Chondrocyte (in vitro differentiated cells): ENCODE measurements around the gene JAKMIP2. TPM values are rescaled to one million over a fixed set of nuclear protein-coding genes. Genes with fewer than 3 reads are reported as not detected.
"Not testable (repeated sequence)": the region's sequence is repeated elsewhere in the genome, so short reads cannot be mapped to it uniquely, and the experiment has no call there.

ENCODE experiments used
- DNase-seq: peaks from one replicate; pipeline ENCODE4 v3.0.0; 2021; ENCODE audit warnings: mixed read lengths, low spot score
- H3K27ac Mint-ChIP-seq: one replicate; pipeline ENCODE4 v1.8.0; 2021; ENCODE audit warnings: mild to moderate bottlenecking, moderate library complexity, mixed read lengths; ENCODE audit not compliant: unreplicated experiment
- H3K27me3 Mint-ChIP-seq: 2 replicates; pipeline ENCODE4 v1.8.0; 2021; ENCODE audit warnings: low read depth, mixed read lengths
- H3K36me3 Mint-ChIP-seq: 2 replicates; pipeline ENCODE4 v1.8.0; 2021; ENCODE audit warnings: low read depth, mixed read lengths
- H3K4me1 Mint-ChIP-seq: 2 replicates; pipeline ENCODE4 v1.8.0; 2021; ENCODE audit warnings: low read depth, mild to moderate bottlenecking, mixed read lengths
- H3K4me3 Mint-ChIP-seq: one replicate; pipeline ENCODE4 v1.8.0; 2021; ENCODE audit warnings: mild to moderate bottlenecking, moderate library complexity, mixed read lengths; ENCODE audit not compliant: unreplicated experiment
- H3K9me3 Mint-ChIP-seq: 2 replicates; pipeline ENCODE4 v1.8.0; 2021; ENCODE audit warnings: low read depth, mixed read lengths
- CTCF ChIP-seq: fragments of 200-600 bp; sonication (generic); IDR thresholded peaks from 2 replicates; pipeline ENCODE4 v1.5.0; 2021; ENCODE audit warnings: antibody characterized with exemption, mild to moderate bottlenecking, moderate library complexity
- total RNA-seq: library from RNA; stranded (reverse); gene quantifications from 3 replicates; pipeline ENCODE4 v1.2.1, GENCODE V29; 2021

Gene JAKMIP2
- total RNA-seq, 1 donor from 2014 or later: 7.1 TPM

GRCh38 chr5:147822686-147823491 is 40.4 kb upstream of the JAKMIP2 start:
- H3K4me1 Mint-ChIP-seq: no peaks in the 10 kb centered on the region

GRCh38 chr5:147822222-147822621 is 39.7 kb upstream of the JAKMIP2 start:
- H3K4me3 Mint-ChIP-seq, H3K36me3 Mint-ChIP-seq, H3K9me3 Mint-ChIP-seq, H3K4me1 Mint-ChIP-seq, DNase-seq, H3K27ac Mint-ChIP-seq: not testable (repeated sequence)
- H3K27me3 Mint-ChIP-seq: peaks cover 12% of the 10 kb centered on the region

More at GRCh38 chr5:147822686-147823491, 40.4 kb upstream of the JAKMIP2 start:
- no peak for DNase-seq
- Mint-ChIP-seq H3K27me3 (peaks cover 9% of the 10 kb centered on the region), H3K4me3 (no peak overlapping the region), H3K9me3 (no peaks in the 10 kb centered on the region), H3K27ac (no peak overlapping the region), H3K36me3 (no peaks in the 10 kb centered on the region)
- peak; percentile 96 for TF ChIP-seq CTCF

- no peak for TF ChIP-seq CTCF
- H3K27ac Mint-ChIP-seq: no peak overlapping the region
- no peak for DNase-seq
- H3K4me1 Mint-ChIP-seq: no peaks in the 10 kb centered on the region
- H3K9me3 Mint-ChIP-seq: no peaks in the 10 kb centered on the region
- peaks cover 13% of the 10 kb centered on the region for H3K27me3 Mint-ChIP-seq
- H3K4me3 Mint-ChIP-seq: no peak overlapping the region
- no peaks in the 10 kb centered on the region for H3K36me3 Mint-ChIP-seq
Observed at GRCh38 chr5:147821766-147822165, 39.2 kb upstream of the JAKMIP2 start.

GRCh38 chr5:147819261-147819770 is 36.8 kb upstream of the JAKMIP2 start:
- Mint-ChIP-seq H3K27me3 (peaks cover 13% of the 10 kb centered on the region), H3K27ac (no peak overlapping the region), H3K9me3 (peaks cover 5% of the 10 kb centered on the region), H3K4me3 (no peak overlapping the region), H3K4me1 (no peaks in the 10 kb centered on the region), H3K36me3 (no peaks in the 10 kb centered on the region)
- TF ChIP-seq CTCF: no peak
- DNase-seq: no peak

- Mint-ChIP-seq H3K36me3 (no peaks in the 10 kb centered on the region), H3K9me3 (peaks cover 5% of the 10 kb centered on the region), H3K27me3 (peaks cover 13% of the 10 kb centered on the region), H3K27ac (no peak overlapping the region), H3K4me3 (no peak overlapping the region), H3K4me1 (no peaks in the 10 kb centered on the region)
- DNase-seq: no peak
- no peak for TF ChIP-seq CTCF
Observed at GRCh38 chr5:147818290-147818689, 35.8 kb upstream of the JAKMIP2 start.

GRCh38 chr5:147813696-147814095 is 31.2 kb upstream of the JAKMIP2 start:
- no peak overlapping the region for H3K4me3 Mint-ChIP-seq
- H3K27me3 Mint-ChIP-seq: peaks cover 14% of the 10 kb centered on the region
- H3K4me1 Mint-ChIP-seq: no peaks in the 10 kb centered on the region
- no peak for TF ChIP-seq CTCF
- no peak overlapping the region for H3K27ac Mint-ChIP-seq
- no peak for DNase-seq
- H3K9me3 Mint-ChIP-seq: peaks cover 5% of the 10 kb centered on the region
- H3K36me3 Mint-ChIP-seq: no peaks in the 10 kb centered on the region
